ENCODE measurements around the gene WDTC1. TPM values are rescaled to one million over a fixed set of nuclear protein-coding genes. Genes with fewer than 3 reads are reported as not detected.

Gene WDTC1
- total and polyA plus RNA-seq, 2 of the 8 experiments (the other 6 are each of a cell fraction or from before 2014, with no cell fraction given) = 7.5 to 18.7 TPM

- Histone ChIP-seq H2BK5ac (ENCODE audit: low read depth, low read length) (no peak overlapping the region), H4K8ac (ENCODE audit: extremely low read depth, insufficient read depth, low read length) (no peak overlapping the region), H2BK20ac (ENCODE audit: low read length) (no peak overlapping the region), H4K91ac (replicated peaks; ENCODE audit: insufficient read length, low read length) (no peak overlapping the region), H3K18ac (ENCODE audit: extremely low read depth, low read length) (no peak overlapping the region), H2AK5ac (ENCODE audit: low read depth, low read length) (no peak overlapping the region), H3K14ac (ENCODE audit: insufficient read length) (no peak overlapping the region), H2BK12ac (ENCODE audit: low read depth, low read length) (no peak overlapping the region), H3K23me2 (ENCODE audit: low read depth, low read length) (peaks cover 25% of the 10 kb centered on the region), H3K36me3 (ENCODE audit: control insufficient read depth in 2 of 4, insufficient read depth in 4 of 4, low read length in 3 of 4) (no peaks in the 10 kb centered on the region), H3K79me2 (ENCODE audit: control insufficient read depth in 1 of 2, insufficient read depth in 2 of 2, low read length in 2 of 2) (no peaks in the 10 kb centered on the region), H3K27ac (ENCODE audit: low read depth, low read length) (no peak overlapping the region), H3K9ac (replicated peaks in 1 of 4; ENCODE audit: extremely low read depth in 1 of 4, low read depth in 3 of 4, low read length in 3 of 4) (no peak overlapping the region), H3K23ac (ENCODE audit: insufficient read length) (no peak overlapping the region), H4K20me1 (replicated peaks in 1 of 2; ENCODE audit: control insufficient read depth in 1 of 2, insufficient read depth in 2 of 2, low read length in 2 of 2) (peaks cover 0 to 7% of the 10 kb centered on the region in 2 experiments), H3K27me3 (replicated peaks in 1 of 4; ENCODE audit: control insufficient read depth in 3 of 4, extremely low read depth in 1 of 4, insufficient read depth in 3 of 4, low read length in 3 of 4) (peaks cover 0 to 22% (median 15%) of the 10 kb centered on the region in 4 experiments; a peak in 6 of 7 replicates), H3K4ac (replicated peaks; ENCODE audit: insufficient read length, low read depth, low read length) (no peak overlapping the region), H3K4me1 (replicated peaks in 1 of 4; ENCODE audit: control insufficient read depth in 3 of 4, insufficient read depth in 4 of 4, low read length in 3 of 4) (peaks cover 0 to 23% (median 9%) of the 10 kb centered on the region in 4 experiments; a peak in 6 of 7 replicates), H2BK15ac (ENCODE audit: low read length) (no peak overlapping the region), H3K9me3 (ENCODE audit: insufficient read depth in 2 of 2, low read depth in 1 of 2, low read length in 1 of 2) (no peaks in the 10 kb centered on the region), H3K4me3 (ENCODE audit: extremely low read depth in 1 of 4, insufficient read depth in 2 of 4, low read depth in 3 of 4, low read length in 4 of 4) (no peak overlapping the region), H3K4me2 (ENCODE audit: insufficient read depth in 1 of 2, low read depth in 2 of 2, low read length in 2 of 2) (no peak overlapping the region), H3K56ac (replicated peaks; ENCODE audit: insufficient read length, low read depth, low read length) (no peak overlapping the region), H2AFZ (ENCODE audit: low read length) (no peak overlapping the region), H2BK120ac (replicated peaks; ENCODE audit: low read depth, low read length) (no peak overlapping the region), H3K79me1 (ENCODE audit: low read depth, low read length) (no peaks in the 10 kb centered on the region), H4K5ac (ENCODE audit: insufficient read length, low read depth, low read length) (no peak overlapping the region)
- no peak for DNase-seq (ENCODE audit: low read depth in 1 of 2, low spot score in 2 of 2)
- ChIA-PET POLR2A (ENCODE audit: partially characterized antibody) (interaction anchor here (0.9 to 10.9 kb wide), 5 partner anchors 8 to 47 kb away, joined by 3 to 101 read pairs (median 6); partner anchors contain the start of genes MAP3K6 and SYTL1), CTCF (ENCODE audit: partially characterized antibody) (interaction anchor here (0.6 to 28.8 kb wide), 12 partner anchors 8 to 430 kb away, joined by 3 to 625 read pairs (median 32); partner anchors contain the start of genes CD164L2, FCN3, GPR3 and MAP3K6)
- WGBS, 2 experiments (ENCODE audit: extremely low coverage in 1 of 2, insufficient coverage in 1 of 2, insufficient read length in 1 of 2, insufficient replicate concordance in 2 of 2, low coverage in 1 of 2, low lambda C conversion rate in 2 of 2, missing lambda C conversion rate in 1 of 2) = 90% methylated on average over 3 of the region's 3 CpGs; no CpG with 5 or more reads in 1 of the 2 experiments
- no peak for FAIRE-seq
- no peak for TF ChIP-seq SAP30 (IDR thresholded peaks at IDR 0.05; ENCODE audit: insufficient read depth, insufficient replicate concordance, low read length)
- TF ChIP-seq TBP (IDR thresholded peaks at IDR 0.05; ENCODE audit: low read depth, low read length) = no peak
- TF ChIP-seq SIRT6 (IDR thresholded peaks at IDR 0.05; ENCODE audit: low read length) = no peak
- TF ChIP-seq BACH1 (IDR thresholded peaks at IDR 0.05; ENCODE audit: low read length) = no peak
- TF ChIP-seq YY1 (IDR thresholded peaks at IDR 0.05; ENCODE audit: low read depth, low read length) = no peak
- no peak for TF ChIP-seq EZH2 (IDR thresholded peaks at IDR 0.05; ENCODE audit: low read depth, low read length, severe bottlenecking)
- no peak for TF ChIP-seq ZNF274 (IDR thresholded peaks at IDR 0.05; ENCODE audit: borderline replicate concordance, extremely low read depth, low read length)
These were observed 119.2 kb downstream of the WDTC1 start for GRCh38 chr1:27353629-27354028.
